AG04450 (cell line): Measurements from ENCODE around the gene ENTPD1. TPM values are rescaled to one million over a fixed set of nuclear protein-coding genes. Genes with fewer than 3 reads are reported as not detected.

Experiments used
- CTCF ChIA-PET: fragments of 300-600, 350-600 bp; formaldehyde crosslinking; extraction: SDS; loops from one replicate; lab custom pipeline; 2022; ENCODE audit warnings: antibody characterized with exemption, inconsistent platforms; lab: Charles Lee
- POLR2A ChIA-PET: fragments of 350-600 bp; formaldehyde crosslinking; extraction: SDS; loops from one replicate; lab custom pipeline; 2021; ENCODE audit warnings: antibody characterized with exemption, inconsistent platforms; lab: Yijun Ruan, JAX
- DNase-seq: peaks from one replicate; pipeline ENCODE4 v3.0.0-alpha.2; 2011; ENCODE audit warnings: low read depth, low spot score
- H3K27ac ChIP-seq: one replicate; pipeline ENCODE4 v1.5.1; 2012; ENCODE audit warnings: low read depth, low read length, control low read depth
- H3K27me3 ChIP-seq: one replicate; pipeline ENCODE4 v1.6.0; 2012; ENCODE audit warnings: low read length; ENCODE audit not compliant: control insufficient read depth, insufficient read depth
- H3K4me3 ChIP-seq: 2 replicates; pipeline ENCODE4 v1.5.1; 2011; ENCODE audit warnings: mild to moderate bottlenecking, low read depth, low read length, control low read depth
- H3K9me3 ChIP-seq: 2 replicates; pipeline ENCODE4 v1.5.1; 2012; ENCODE audit warnings: low read length; ENCODE audit not compliant: control insufficient read depth, insufficient read depth
- polyA plus RNA-seq: library from polyadenylated mRNA; depleted of rRNA; stranded (reverse); fragments of >200 nt; gene quantifications from 2 replicates; pipeline ENCODE4 v1.2.3, GENCODE V29; 2011
- TF ChIP-seq, protein P1 (sequence below): IDR thresholded peaks from 2 replicates; pipeline ENCODE4 v1.5.1; 2011; ENCODE audit warnings: low read depth, low read length, control low read depth, inconsistent platforms

The ENTPD1 gene
- polyA plus RNA-seq, 1 experiment = 0.07 TPM

DNA sequence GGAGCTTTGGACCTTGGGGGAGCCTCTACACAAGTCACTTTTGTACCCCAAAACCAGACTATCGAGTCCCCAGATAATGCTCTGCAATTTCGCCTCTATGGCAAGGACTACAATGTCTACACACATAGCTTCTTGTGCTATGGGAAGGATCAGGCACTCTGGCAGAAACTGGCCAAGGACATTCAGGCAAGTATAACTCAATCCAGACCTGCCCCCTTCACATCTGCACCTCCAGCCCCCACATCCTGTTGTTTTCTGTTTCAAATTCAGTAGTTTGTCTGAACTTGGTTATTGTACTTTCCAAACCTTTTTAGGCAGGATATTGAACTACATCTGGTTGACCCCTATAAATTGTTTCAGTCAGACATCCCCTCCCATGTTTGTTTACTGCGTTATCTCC is 89.4 kb downstream of the ENTPD1 start:
- POLR2A ChIA-PET = interaction anchor here (0.7 kb wide), 1 partner anchor 93 kb away, joined by 4 read pairs; no protein-coding TSS in a partner anchor
- H3K4me3 ChIP-seq = no peak overlapping the region
- TF ChIP-seq, protein P1, sequence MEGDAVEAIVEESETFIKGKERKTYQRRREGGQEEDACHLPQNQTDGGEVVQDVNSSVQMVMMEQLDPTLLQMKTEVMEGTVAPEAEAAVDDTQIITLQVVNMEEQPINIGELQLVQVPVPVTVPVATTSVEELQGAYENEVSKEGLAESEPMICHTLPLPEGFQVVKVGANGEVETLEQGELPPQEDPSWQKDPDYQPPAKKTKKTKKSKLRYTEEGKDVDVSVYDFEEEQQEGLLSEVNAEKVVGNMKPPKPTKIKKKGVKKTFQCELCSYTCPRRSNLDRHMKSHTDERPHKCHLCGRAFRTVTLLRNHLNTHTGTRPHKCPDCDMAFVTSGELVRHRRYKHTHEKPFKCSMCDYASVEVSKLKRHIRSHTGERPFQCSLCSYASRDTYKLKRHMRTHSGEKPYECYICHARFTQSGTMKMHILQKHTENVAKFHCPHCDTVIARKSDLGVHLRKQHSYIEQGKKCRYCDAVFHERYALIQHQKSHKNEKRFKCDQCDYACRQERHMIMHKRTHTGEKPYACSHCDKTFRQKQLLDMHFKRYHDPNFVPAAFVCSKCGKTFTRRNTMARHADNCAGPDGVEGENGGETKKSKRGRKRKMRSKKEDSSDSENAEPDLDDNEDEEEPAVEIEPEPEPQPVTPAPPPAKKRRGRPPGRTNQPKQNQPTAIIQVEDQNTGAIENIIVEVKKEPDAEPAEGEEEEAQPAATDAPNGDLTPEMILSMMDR = no peak

DNA sequence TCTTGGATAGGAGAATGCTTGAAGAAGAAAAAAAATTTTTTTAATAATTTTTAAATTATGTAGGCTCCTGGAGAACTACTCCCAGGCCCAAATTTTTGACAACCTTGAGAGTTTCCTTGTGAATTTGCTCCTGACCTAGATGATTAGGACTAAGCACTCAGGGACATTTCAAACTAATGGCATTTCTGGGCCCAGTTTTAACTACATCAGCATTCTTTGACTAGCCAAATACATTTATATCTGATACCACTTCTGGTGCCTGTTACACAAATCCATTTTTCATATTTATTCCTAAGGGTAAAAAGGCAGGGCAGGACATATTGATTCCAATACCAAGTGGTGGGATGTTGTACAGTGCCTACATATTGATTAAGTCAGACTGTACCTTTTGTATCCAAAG is 91.0 kb downstream of the ENTPD1 start:
- POLR2A ChIA-PET = no interaction called here
- no peak for DNase-seq
- TF ChIP-seq, protein P1 = no peak
- H3K9me3 ChIP-seq = no peaks in the 10 kb centered on the region
- H3K27ac ChIP-seq = no peak overlapping the region
- peaks cover 3% of the 10 kb centered on the region for H3K27me3 ChIP-seq
- CTCF ChIA-PET = interaction anchor here (0.8 to 25.7 kb wide), 2 partner anchors 18 to 154 kb away, joined by 4 to 881 read pairs; partner anchors contain the start of gene TCTN3
- no peak overlapping the region for H3K4me3 ChIP-seq

More for the DNA sequence above, 89.4 kb downstream of the ENTPD1 start:
- H3K9me3 ChIP-seq = no peaks in the 10 kb centered on the region
- CTCF ChIA-PET = interaction anchor here (1.3 to 25.7 kb wide), 4 partner anchors 12 to 152 kb away, joined by 4 to 881 read pairs (median 45); partner anchors contain the start of gene TCTN3
- H3K27me3 ChIP-seq = peaks cover 3% of the 10 kb centered on the region
- H3K27ac ChIP-seq = no peak overlapping the region
- DNase-seq = no peak

DNA sequence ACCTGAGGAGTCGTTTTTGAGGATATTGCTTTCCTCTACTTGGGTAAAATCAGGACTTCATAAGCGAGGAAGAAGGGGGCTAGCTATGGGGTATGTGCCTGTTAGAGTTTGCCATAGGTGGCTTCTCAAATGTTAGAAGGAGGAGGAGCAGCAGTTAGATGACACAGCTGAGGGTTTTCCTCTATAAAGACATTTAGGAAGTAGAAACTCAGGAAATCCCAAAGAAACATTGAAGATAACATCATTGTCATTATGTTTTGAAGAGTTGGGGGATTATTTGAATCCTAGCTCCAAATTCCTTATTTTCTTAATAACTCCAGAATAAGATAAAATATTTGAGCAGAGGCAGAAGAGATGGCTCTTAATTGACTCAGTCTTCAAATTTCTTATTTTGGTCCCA is 92.9 kb downstream of the ENTPD1 start:
- no peak overlapping the region for H3K27ac ChIP-seq
- CTCF ChIA-PET = interaction anchor here (1.8 to 25.7 kb wide), 2 partner anchors 16 to 155 kb away, joined by 11 to 881 read pairs; partner anchors contain the start of gene TCTN3
- POLR2A ChIA-PET = no interaction called here
- TF ChIP-seq, protein P1 = no peak
- no peak for DNase-seq
- H3K27me3 ChIP-seq = no peaks in the 10 kb centered on the region
- H3K4me3 ChIP-seq = no peak overlapping the region
- no peaks in the 10 kb centered on the region for H3K9me3 ChIP-seq

DNA sequence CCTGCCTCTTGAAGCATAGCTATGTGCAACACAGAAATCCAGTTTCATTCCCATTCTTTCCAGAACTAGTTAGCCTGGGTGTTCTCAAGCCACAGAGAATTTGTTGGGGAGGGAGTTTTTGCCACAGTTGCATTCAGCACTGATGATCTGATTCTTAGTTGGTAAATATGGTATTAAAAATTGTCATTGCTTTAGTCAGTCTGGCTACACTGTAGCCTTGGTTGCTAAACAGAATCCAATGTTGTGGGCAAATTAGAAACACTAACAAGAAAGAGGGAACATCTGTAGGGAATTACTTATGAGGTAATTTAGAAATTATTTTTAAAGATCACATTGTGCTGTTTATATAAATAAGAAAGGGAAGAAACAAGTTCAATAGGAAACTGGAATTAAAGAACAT is 94.8 kb downstream of the ENTPD1 start:
- TF ChIP-seq, protein P1 = no peak
- H3K27ac ChIP-seq = no peak overlapping the region
- no peak overlapping the region for H3K4me3 ChIP-seq
- H3K9me3 ChIP-seq = no peaks in the 10 kb centered on the region
- DNase-seq = no peak
- ChIA-PET CTCF (interaction anchor here (1.2 to 25.7 kb wide), 2 partner anchors 9 to 157 kb away, joined by 6 to 881 read pairs; partner anchors contain the start of gene TCTN3), POLR2A (no interaction called here)
- H3K27me3 ChIP-seq = no peaks in the 10 kb centered on the region

DNA sequence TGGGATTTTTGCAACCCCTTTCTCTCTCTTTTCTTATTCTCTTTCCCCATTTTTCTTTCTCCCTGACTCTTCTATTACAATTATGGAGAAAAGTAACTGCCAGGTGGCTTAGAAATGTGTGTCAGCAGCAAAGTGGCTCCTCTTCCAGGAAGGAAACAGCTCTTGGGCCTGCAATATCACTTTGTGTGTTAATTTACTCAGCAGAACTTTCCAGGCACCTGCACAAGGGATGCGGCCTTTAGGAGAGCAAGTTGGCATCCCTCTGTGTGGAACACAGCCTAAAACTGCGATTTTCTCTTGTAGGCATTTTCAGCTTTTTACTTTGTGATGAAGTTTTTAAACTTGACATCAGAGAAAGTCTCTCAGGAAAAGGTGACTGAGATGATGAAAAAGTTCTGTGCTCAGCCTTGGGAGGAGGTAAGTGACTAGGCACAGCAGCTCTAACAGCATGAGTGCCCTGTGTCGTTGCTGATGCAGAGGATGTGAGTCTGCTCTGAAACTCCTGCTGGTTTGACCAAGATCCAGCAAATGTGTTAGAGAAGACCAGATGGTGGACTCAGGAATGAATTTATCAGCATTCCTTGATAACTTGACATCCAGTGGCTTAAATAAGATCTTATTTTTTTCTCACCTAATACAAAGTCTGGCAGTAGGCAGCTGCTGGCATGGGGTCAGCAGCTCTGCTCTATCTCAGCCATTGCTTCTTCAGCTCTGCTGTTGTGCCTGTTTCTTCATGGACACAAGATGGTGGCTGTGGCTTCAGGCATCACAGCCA is 104.4 kb downstream of the ENTPD1 start:
- no peak for DNase-seq
- CTCF ChIA-PET = interaction anchor here (0.5 to 3.7 kb wide), 3 partner anchors 19 to 1059 kb away, joined by 3 to 37 read pairs (median 5); partner anchors contain the start of gene TCTN3
- TF ChIP-seq, protein P1 = no peak
- POLR2A ChIA-PET = no interaction called here
- Histone ChIP-seq H3K9me3 (no peaks in the 10 kb centered on the region), H3K27me3 (no peaks in the 10 kb centered on the region), H3K4me3 (no peak overlapping the region), H3K27ac (no peak overlapping the region)
